ENCODE data around the gene MRPS11.

MRPS11 gene

GRCh38 chr15:88518903-88519302 lies 51.4 kb downstream of the MRPS11 start:
- TF ChIP-seq SIN3A (IDR thresholded peaks at IDR 0.05; ENCODE audit: borderline replicate concordance, insufficient read depth, low read length) (no peak), REST (IDR thresholded peaks at IDR 0.05; ENCODE audit: insufficient read depth in 1 of 2, low read depth in 2 of 2, low read length in 2 of 2) (no peak), POLR2AphosphoS5 (IDR thresholded peaks at IDR 0.05; ENCODE audit: low read depth, low read length) (no peak)

GRCh38 chr15:88525418-88525817 lies 57.9 kb downstream of the MRPS11 start:
- TF ChIP-seq SIN3A (IDR thresholded peaks at IDR 0.05; ENCODE audit: borderline replicate concordance, insufficient read depth, low read length) (no peak), REST (IDR thresholded peaks at IDR 0.05; ENCODE audit: insufficient read depth in 1 of 2, low read depth in 2 of 2, low read length in 2 of 2) (no peak)

DNA sequence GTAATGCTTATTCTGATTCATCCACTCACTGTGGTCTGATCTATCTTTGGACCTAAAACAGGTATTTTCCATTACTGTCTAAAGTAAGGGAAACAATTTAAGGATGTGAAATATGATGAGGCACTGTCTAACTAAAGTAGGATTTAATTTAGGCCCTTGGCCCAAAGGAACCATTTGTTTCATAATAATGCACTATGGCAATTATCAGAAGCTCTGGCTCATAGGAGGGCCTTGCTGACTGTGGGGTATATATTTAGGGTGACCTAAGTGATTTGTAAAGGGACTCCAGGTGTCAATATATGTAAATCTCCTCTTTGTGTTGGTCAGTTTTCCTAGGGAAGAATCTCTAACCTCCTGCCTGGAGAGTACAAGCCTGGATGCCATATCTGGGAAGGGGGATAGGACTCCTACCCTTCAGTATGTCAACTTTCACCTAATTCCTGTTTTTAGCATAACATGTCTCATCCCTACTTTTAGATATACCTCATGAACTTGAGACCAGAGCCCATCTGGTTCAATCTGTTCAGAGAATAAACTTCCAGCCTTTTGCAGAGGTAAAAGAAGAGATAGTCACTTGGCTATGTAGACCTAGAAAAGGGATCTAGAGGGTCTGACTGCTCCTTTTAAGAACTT lies 58.9 kb downstream of the MRPS11 start:
- TF ChIP-seq POLR2AphosphoS5 (IDR thresholded peaks at IDR 0.05; ENCODE audit: low read depth, low read length) (no peak), FOXP2 (optimal IDR thresholded peaks at IDR 0.05; ENCODE audit: borderline replicate concordance, extremely low read depth, extremely low read length, insufficient read depth) (no peak), TAF1 (IDR thresholded peaks at IDR 0.05; ENCODE audit: borderline replicate concordance, insufficient read depth, low read length) (no peak), SIN3A (IDR thresholded peaks at IDR 0.05; ENCODE audit: borderline replicate concordance, insufficient read depth, low read length) (no peak), REST (IDR thresholded peaks at IDR 0.05; ENCODE audit: insufficient read depth in 1 of 2, low read depth in 2 of 2, low read length in 2 of 2) (no peak)

DNA sequence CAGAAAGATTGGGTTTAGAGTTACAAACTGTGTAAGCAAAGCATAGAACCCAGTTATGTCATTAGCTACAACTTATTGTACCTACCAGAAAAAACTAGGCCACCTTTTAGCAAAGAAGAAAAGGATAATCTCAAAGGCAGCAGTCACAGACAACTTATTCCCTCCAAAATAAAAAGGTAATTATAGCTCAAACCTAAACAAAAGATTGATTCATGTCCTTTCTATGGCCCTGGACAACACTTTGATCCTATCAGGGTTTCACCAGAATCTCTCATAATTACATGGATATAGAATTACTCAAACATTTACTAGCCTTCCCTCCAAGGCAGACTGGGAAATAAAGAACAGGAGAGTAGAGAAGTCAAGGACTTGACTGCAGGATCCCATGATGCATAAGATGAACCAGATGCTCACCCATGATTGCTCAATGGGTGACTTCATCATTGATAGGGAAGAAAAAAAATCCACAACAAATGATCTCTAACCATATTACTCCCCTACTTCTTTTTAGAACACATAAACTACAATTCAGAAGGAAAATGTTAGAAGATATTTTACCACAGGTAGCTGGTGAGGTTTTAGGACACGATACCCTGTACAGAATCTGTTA lies 61.6 kb downstream of the MRPS11 start:
- TF ChIP-seq REST (IDR thresholded peaks at IDR 0.05; ENCODE audit: insufficient read depth in 1 of 2, low read depth in 2 of 2, low read length in 2 of 2) = no peak
- no peak for TF ChIP-seq POLR2AphosphoS5 (IDR thresholded peaks at IDR 0.05; ENCODE audit: low read depth, low read length)
- no peak for TF ChIP-seq TAF1 (IDR thresholded peaks at IDR 0.05; ENCODE audit: borderline replicate concordance, insufficient read depth, low read length)
- TF ChIP-seq FOXP2 (optimal IDR thresholded peaks at IDR 0.05; ENCODE audit: borderline replicate concordance, extremely low read depth, extremely low read length, insufficient read depth) = no peak
- TF ChIP-seq SIN3A (IDR thresholded peaks at IDR 0.05; ENCODE audit: borderline replicate concordance, insufficient read depth, low read length) = no peak
